Sciatic nerve (tissue), 2 donors: ENCODE data around the gene CDK5RAP3. TPM values are rescaled to one million over a fixed set of nuclear protein-coding genes. Genes with fewer than 3 reads are reported as not detected.
"Not testable (repeated sequence)": the region's sequence is repeated elsewhere in the genome, so short reads cannot be mapped to it uniquely, and the experiment has no call there.

ENCODE experiments used
- ATAC-seq: fragments of 200-7000 bp; cut with Tn5 transposase; one replicate; pipeline ENCODE4 v1.9.1; 2020; ENCODE audit warnings: mild to moderate bottlenecking, moderate library complexity
- DNase-seq: peaks from one replicate; pipeline ENCODE4 v3.0.0-alpha.2; 2020; ENCODE audit warnings: low spot score
- intact Hi-C: fragments of 100-400 bp; cut with DNase I; formaldehyde crosslinking; loops from one replicate; pipeline ENCODE4 v1.14.2; 2022
- total RNA-seq: library from RNA; stranded (reverse); fragmentation: NEBNext Ultra II Directional; extraction: Animal tissue kit (Norgen Biotek cat#: 25700); gene quantifications from one replicate; pipeline ENCODE4 v1.2.1, GENCODE V29; 2021
- donor health status: DM: no; HTN: no; CAD: no.
- donor health status: DM: no; HTN: no; CAD: no.

CDK5RAP3 gene
- total RNA-seq, 1 donor from 2014 or later = 187 TPM

DNA sequence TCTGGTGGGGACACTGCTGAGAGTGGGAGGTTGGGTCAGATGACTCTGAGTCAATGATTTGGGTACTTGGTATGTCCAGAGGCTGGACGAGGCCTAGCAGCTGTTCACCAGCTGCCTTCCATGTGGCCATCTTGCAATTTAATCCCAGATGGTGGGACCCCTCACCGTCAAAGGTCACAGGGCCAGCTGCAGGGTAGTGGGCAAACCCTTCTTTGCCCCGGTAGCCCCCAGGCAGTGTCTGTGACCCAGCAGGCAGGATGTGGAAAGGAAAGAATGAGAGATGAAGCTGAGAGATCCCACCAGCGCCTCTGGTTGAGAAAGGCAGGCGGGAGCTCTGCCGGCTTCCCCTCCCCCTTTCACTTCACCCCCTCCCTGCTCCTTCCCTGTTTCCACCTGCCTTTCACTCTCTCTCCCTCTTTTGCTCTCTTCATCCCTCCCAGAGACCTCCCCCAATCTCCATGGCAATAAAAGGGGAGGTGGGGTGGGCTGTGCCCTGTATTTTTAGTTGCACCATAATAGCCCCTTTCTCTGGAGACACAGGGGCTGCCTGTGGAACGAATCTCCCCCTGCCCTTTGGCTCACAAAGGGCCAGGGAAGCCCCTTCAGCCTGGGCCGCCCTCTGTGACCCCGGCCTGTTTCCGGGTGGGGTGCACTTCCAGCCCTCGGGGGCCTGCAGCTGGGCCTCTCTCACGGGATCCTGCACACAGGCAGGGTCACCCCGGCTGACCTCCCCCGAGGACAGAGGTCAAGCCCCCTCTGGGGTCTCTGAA, 20.2 kb downstream of the CDK5RAP3 start:
- ATAC-seq = no peak
- intact Hi-C loops = no loop called here
- no peak for DNase-seq

DNA sequence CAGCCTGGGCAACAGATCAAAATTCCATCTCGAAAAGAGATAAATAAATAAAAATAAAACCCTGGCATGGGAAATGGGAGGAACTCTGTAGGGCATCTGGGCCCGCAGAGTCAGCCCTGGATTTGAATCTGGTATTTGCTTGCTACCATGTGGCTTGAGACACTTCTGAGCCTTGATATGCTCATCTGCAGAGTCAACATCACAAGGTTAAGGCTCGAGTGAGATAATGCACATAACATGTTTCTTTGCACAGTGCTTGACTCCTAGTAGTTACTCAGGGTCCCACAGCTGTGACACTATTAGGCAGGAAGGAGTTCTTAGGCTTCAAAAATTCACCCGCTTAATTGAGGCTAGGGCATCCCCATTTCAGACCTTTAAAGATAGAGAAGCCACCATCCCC, 21.3 kb downstream of the CDK5RAP3 start:
- ATAC-seq (no peak), DNase-seq (no peak)
- intact Hi-C loops = no loop called here

DNA sequence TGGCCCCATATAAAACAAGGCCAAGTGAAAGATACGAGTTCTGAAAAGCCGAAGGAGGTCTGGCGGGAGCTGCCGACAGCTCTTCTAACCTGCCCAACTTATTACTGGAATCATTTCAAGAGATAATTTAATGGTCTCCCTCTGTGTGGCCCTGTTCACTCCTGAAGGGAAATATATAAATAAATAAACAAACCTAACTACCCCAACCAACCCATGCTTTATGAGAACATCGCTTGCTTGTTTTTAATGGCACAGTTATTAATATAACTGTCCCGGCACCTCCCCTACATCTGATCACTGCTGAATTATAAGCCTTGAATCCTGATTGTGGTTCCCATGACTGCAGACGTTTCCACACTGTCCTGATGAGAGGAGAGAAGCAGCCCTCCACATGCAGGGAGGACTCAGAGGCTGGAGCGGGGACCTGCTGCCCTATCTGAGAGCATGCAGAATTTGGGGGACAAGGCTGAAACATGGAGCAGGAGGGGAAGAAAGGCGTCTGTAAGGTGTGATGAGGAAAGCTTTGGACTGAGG, 22.2 kb downstream of the CDK5RAP3 start:
- intact Hi-C loops = no loop called here
- DNase-seq (no peak), ATAC-seq (no peak)

DNA sequence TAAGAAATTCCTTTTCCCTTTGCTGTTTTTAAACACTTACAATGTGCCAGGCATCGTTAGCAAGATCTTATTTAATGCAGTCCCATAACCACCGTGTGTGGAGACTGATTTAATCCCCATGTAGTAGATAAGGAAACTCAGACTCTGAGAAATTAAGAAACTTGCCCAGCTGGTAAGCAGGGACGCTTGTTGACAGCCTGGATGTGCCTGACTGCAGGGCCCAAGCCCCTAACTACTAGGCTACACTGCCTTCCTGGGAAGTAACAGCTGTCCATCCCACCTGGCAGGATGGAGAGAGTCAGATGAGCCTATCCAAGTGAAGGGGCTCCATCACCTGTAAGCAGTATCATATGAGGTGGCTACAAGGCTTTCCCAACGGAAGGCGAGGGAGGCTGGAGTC, 23.1 kb downstream of the CDK5RAP3 start:
- intact Hi-C loops = no loop called here
- DNase-seq = no peak
- no peak for ATAC-seq

DNA sequence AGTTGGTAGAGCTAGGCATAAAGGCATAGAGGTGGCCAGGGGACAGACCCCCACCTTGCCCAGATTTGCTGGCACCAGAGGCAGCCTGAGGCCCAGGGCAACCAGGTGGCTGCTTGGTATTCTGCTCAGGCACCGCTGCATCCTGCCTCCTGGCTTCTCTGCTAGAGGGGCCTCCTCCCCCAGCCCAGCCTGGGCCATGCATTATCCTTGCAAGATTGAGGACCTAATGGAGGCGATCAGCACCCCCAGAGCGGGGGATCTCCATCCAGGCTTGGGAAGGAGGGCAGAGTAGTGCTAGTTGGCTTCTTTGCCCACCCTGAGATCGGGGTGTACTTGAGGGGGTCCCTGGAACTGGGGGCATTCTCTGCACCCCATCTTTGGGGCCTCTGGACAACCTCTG, 23.8 kb downstream of the CDK5RAP3 start:
- intact Hi-C loops = no loop called here
- DNase-seq (no peak), ATAC-seq (no peak)

DNA sequence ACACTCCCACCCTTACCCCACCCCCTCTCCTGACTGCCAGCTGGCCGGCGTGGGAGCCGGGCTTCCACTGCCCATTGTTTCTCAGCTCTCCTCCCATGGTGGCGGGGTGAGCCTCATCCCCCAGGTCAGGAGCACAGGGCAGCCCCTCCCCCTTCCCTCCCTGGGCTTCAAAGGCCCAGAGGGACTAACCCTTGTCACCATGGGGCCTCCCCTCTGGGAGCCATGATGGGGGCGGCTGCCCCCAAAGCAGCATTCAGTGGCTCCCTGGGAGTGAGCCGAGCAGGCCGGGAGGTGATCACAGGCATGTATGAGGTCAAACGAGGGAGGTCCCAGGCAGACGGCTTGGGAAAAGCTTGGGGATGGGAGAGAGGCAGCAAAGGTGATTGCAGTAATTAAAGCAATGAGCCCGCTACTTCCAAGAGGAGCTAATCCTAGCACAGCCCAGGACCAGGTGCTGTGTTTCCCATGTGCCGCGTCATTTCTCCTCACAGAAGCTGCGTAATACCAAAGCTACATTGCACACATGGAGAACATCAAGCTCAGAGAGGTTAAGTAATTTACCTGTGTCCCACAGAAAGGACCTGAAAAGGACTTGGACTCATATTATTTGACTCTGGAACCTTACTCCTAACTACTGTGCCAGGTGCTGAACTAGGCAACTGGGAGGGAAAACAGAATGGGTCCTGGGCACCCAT, 24.5 kb downstream of the CDK5RAP3 start:
- no peak for ATAC-seq
- intact Hi-C loops = no loop called here

DNA sequence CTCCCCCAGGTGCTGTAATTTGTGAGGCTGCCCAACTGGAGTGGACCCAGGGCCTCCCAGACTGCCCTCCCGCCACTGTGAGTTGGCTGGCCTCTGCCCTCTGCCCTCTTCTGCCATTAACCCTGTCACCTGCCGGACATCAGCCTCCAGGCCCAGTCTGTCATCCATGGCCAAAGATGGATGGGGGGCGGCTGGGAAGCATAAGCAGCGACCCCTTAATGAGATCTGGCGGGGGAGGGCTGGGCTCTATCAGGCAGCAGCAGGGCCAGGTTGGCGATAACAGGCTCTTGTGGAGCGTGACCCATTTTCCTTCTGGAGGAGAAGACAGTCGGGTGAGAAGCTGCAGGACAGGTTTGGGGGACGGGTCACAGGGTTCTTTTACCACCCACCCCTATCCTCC, 25.3 kb downstream of the CDK5RAP3 start:
- intact Hi-C loops = no loop called here
- ATAC-seq = no peak
- no peak for DNase-seq

More for the DNA sequence above, 24.5 kb downstream of the CDK5RAP3 start:
- DNase-seq = no peak

DNA sequence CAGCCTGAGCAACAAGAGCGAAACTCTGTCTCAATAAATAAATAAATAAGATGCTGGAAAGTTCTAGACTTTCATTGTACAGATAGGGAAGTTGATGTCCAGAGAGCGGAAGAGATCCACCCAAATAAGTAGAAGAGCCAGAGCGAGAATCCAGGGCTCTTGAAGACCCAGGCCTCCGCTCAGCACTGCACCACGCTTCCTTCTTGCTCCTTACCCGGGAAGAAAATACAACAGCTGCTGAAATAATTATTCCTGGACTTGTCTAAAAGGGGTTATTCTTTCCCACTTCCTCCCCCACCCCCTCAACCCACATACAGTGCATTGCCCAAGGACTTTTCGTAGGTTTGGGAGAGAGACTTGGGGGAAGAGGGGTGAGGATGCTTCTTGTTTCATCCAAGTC, 26.7 kb downstream of the CDK5RAP3 start:
- ATAC-seq = no peak
- no peak for DNase-seq
- intact Hi-C loops = no loop called here

DNA sequence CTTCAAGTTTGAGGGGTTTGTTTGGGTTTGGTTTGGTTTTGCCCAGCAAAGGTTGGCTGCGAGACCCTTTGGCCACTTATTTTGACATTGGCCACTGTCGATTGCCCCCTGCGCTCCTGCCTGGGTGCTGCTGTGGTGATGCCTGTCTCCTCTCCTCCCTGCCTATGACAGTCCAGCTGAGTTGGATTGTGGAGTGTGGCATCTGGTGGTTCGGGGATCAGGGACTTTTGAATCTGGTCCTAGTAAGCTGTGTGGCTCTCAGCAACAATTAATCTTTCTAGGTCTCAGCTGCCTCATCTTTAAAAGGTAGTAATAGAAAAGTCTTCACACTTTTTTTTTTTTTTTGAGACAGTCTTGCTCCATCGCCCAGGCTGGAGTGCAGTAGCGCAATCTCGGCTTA, 27.1 kb downstream of the CDK5RAP3 start:
- intact Hi-C loops = no loop called here
- DNase-seq = no peak
- ATAC-seq = no peak

DNA sequence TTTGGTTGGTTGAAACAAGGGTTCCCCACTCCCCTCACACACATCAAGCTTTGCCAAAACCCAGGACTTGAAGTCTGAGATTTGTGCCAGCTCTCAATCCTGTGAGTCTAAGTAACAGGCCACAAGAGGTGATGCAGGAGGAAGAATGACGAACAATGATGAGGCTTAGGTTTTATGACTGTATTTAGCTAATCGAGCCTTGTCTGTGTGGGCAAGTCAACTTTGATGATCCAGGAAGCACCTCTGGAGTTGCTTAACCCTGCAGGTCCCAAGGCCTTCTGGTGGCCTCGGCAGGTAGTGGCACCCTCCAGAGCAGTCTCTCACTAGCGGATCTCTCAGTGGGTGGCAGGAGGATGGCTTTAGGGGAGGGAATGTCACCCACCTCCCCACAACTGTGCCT, 28.7 kb downstream of the CDK5RAP3 start:
- ATAC-seq (no peak), DNase-seq (no peak)
- intact Hi-C loops = no loop called here

DNA sequence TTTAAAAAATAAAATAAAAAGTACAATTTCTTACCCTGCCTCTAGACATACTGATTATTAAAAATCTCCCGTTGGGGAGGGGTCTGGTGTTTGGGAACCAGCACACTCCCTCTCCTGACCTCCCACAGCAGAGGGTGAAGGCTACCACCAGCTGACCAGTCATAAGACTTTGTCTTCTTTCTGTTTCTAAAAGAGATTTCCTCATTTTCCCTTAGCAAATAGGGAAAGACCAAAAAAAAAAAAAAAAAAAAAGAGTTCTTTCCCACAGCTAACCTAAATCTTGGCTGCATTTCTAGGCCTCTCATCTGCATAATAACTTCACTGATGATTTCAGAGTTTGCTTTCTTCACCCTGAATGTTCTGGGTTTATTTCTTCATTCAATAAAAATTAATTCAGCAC, 30.3 kb downstream of the CDK5RAP3 start:
- intact Hi-C loops = no loop called here
- DNase-seq = no peak
- ATAC-seq = peak; percentile 46

DNA sequence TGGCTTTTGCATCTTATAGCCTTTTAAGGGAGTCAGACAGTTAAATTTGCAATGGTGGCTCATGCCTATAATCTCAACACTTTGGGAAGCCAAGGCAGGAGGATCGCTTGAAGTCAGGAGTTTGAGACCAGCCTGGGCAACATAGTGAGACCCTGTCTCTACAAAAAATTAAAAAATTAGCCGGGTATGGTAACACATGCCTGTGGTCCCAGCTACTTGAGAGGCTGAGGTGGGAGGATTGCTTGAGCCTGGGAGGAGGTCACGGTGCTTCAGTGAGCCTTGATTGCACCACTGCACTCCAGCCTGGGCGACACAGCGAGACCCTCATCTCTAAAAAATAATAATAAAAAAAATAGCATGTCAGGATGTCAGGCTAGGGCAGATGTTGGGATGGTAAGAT, 30.7 kb downstream of the CDK5RAP3 start:
- DNase-seq, intact Hi-C loops, ATAC-seq: not testable (repeated sequence)

DNA sequence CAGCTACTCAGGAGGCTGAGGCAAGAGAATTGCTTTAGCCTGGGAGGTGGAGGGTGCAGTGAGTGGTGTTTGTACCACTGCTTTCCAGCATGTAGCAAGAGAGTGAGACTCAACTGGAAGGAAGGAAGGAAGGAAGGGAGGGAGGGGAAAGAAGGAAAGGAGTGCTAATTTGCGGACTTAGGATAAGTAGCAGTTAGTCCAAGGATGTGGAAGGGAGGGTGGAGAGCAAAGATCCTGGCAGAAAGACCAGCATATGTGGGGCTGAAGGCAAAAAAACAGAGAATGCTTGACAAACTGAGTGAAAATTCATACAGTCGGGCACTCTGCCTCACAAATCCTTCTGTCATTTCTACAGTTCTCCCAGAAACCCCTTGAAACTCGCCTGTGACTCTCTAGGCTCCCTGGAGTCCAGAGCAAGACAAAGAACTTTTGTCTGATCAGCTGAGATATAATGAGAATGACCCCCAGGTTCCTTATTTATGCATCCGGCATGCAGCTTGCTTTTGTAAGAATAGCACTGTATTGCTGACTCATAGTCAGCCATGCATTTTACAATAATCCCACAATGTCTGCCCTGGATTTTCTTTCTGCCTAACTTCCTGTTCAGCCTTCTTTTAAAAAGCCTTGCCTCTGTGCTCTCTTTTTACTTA, 31.5 kb downstream of the CDK5RAP3 start:
- ATAC-seq = peak; percentile 89
- DNase-seq = no peak
- intact Hi-C loops = no loop called here

DNA sequence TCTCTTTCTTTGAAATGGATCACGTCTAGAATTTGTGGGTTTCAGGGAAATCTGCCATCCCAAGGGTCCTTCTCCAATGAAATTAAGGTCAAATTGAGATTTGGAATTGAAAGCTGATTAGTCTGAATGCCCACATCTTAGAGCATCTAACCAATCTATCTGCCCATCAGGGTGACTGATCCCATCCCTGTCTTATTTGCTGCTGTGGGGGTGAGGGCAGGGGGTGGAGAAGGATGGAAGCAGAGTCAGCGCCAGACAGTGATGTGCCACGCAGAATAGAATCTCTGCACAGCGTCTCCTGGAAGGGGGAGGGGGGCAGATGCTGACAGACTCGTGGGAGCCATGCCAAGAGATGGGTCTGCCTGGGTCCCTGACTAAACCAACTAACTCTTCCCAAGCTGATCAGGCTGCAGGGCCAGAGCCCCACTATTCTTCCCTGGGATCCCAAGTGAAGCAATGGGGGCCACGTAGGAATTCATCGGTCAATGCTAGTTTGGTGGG, 32.1 kb downstream of the CDK5RAP3 start:
- no peak for DNase-seq
- peak; percentile 31 for ATAC-seq
- intact Hi-C loops = no loop called here

DNA sequence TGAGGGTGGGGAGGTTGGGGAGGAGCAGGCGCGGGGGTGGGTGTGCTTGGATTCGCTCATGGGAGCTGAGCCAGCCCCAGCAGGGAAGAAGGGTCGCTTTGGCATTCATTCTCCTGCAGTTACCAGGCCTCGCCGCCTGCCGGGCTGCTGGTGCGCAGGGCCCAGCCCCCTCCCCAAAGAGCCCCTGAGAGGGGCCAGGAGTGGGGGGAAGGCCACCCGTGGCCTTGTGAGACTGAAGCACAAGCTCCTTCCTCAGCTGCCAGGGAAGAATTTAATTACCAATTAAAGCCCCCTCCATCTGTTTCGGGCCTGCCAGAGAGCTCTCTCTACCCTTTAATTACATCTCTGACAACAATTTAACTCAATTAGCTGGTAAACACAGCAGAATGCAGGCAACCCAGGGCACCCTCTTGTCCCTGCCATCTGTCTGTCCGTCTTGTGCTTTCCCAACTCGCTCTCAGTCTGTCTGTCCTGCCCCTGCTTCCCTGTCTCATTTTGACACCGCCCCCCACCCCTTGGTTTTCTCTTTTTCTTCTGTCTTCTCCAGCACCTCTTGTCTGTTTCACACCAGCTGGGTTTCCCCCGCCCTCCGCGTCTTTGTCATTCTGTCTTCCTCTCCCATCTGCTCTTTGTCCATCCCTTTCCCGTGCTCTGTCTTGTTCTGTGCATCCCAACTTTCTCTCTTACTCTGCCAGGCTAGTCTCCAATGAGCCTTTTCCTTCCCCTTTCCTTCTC, 32.7 kb downstream of the CDK5RAP3 start:
- intact Hi-C loops = no loop called here
- ATAC-seq (no peak), DNase-seq (no peak)

DNA sequence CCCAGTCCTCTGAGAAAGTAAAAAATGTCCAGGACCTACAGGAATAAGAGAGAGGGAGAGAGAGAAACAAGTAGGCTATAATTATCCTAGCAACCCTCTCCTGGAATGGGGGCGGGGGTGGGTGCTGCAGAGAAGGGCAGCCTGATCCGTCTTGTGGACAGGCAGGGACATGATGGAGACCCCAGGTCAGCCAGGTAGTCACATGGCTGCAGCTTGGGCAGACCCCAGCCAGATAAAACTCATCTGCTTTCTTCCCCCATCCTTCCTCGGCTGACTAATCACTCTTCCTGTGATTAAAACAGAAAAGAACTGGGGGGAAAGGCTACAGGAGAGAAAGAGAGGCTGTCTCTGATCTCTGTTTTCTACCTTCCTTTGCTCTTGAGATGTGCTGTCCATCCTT, 34.1 kb downstream of the CDK5RAP3 start:
- DNase-seq (no peak), ATAC-seq (no peak)
- intact Hi-C loops = no loop called here

DNA sequence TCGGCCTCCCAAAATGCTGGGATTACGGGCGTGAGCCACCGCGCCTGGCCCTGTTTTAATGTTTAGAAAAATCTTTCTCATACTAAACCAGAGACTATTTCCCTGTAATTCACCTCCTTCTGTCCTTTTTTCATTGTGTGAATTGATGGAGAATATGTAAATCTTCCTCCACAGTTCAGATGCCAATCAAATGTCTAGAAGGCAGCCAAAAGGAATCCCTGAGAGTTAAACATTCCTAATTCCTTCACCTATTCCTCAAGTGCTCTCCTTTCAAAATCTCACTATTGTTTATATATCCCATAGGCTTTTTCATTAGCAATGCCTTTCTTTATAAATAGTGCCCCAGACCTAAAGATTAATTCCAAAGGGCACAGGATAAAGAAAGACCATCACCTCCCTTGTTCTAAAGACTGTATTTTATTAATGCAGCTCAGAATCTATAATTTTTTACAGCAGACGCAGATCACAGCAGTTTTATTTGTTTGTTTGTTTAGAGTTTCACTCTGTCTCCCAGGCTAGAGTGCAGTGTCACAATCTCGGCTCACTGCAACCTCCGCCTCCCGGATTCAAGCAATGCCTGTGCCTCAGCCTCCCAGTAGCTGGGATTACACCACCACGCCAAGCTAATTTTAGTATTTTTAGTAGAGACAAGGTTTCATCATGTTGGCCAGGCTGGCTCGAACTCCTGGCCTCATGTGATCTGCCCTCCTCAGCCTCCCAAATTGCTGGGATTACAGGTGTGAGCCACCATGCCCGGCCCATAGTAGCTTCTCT, 36.2 kb downstream of the CDK5RAP3 start:
- intact Hi-C loops = no loop called here
- ATAC-seq (no peak), DNase-seq (no peak)

DNA sequence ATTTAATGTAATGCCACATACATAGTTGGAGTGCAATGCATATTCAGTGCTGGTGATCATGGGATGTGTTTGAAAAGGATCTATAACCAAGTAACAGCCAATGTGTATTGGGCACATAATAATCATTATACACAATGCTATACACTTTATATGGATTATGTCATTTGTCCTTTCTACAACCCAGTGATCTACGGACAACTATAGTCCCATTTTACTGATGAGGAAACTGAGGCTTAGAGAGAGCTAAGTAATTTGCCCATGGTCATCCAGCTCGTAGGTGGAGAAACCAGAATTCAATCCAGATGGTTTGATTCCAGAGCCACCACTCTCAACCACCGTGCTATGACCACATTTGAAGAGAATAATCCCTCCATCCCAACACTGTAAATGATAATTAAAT, 39.3 kb downstream of the CDK5RAP3 start:
- DNase-seq = no peak
- no peak for ATAC-seq
- intact Hi-C loops = loop anchor here (10.0 kb wide), 1 partner anchor 165 kb away; the partner anchor contains the start of gene SCRN2
